ENCODE measurements around the gene C17orf78.

The C17orf78 gene

GRCh38 chr17:37385474-37385990, 9.7 kb downstream of the C17orf78 start:
- no peak for DNase-seq (ENCODE audit: low read depth)
- H3K4me3 ChIP-seq (ENCODE audit: low read depth, low read length): no peak overlapping the region
- TF ChIP-seq CTCF (IDR thresholded peaks at IDR 0.05; ENCODE audit: low read depth, low read length, missing control alignments): no peak
- in situ Hi-C loops (cut with HindIII; ENCODE audit: low sequenced_read_pairs): no loop called here

- in situ Hi-C loops (cut with HindIII; ENCODE audit: low sequenced_read_pairs): no loop called here
- H3K4me3 ChIP-seq (ENCODE audit: low read depth, low read length): no peak overlapping the region
- DNase-seq (ENCODE audit: low read depth): no peak
- no peak for TF ChIP-seq CTCF (IDR thresholded peaks at IDR 0.05; ENCODE audit: low read depth, low read length, missing control alignments)
These were observed 10.7 kb downstream of the C17orf78 start for GRCh38 chr17:37386462-37386861.

- no peak for DNase-seq (ENCODE audit: low read depth)
- H3K4me3 ChIP-seq (ENCODE audit: low read depth, low read length): no peak overlapping the region
- in situ Hi-C loops (cut with HindIII; ENCODE audit: low sequenced_read_pairs): no loop called here
- no peak for TF ChIP-seq CTCF (IDR thresholded peaks at IDR 0.05; ENCODE audit: low read depth, low read length, missing control alignments)
These were observed 12.5 kb downstream of the C17orf78 start for GRCh38 chr17:37388266-37388665.

GRCh38 chr17:37389160-37389559, 13.4 kb downstream of the C17orf78 start:
- no peak for TF ChIP-seq CTCF (IDR thresholded peaks at IDR 0.05; ENCODE audit: low read depth, low read length, missing control alignments)
- no peak for DNase-seq (ENCODE audit: low read depth)
- in situ Hi-C loops (cut with HindIII; ENCODE audit: low sequenced_read_pairs): no loop called here

GRCh38 chr17:37391146-37391545, 15.4 kb downstream of the C17orf78 start:
- no peak for TF ChIP-seq CTCF (IDR thresholded peaks at IDR 0.05; ENCODE audit: low read depth, low read length, missing control alignments)
- no peak overlapping the region for H3K4me3 ChIP-seq (ENCODE audit: low read depth, low read length)
- in situ Hi-C loops (cut with HindIII; ENCODE audit: low sequenced_read_pairs): no loop called here
- DNase-seq (ENCODE audit: low read depth): no peak

More at GRCh38 chr17:37389160-37389559, 13.4 kb downstream of the C17orf78 start:
- no peak overlapping the region for H3K4me3 ChIP-seq (ENCODE audit: low read depth, low read length)

- TF ChIP-seq CTCF (IDR thresholded peaks at IDR 0.05; ENCODE audit: low read depth, low read length, missing control alignments): no peak
- peak; percentile 54 for DNase-seq (ENCODE audit: low read depth)
- no peak overlapping the region for H3K4me3 ChIP-seq (ENCODE audit: low read depth, low read length)
- in situ Hi-C loops (cut with HindIII; ENCODE audit: low sequenced_read_pairs): no loop called here
These were observed 16.3 kb downstream of the C17orf78 start for GRCh38 chr17:37392024-37392590.
